Metanephros (tissue), 2 donors: ENCODE results near the gene TMEM35B. TPM values are rescaled to one million over a fixed set of nuclear protein-coding genes. Genes with fewer than 3 reads are reported as not detected.

Experiments
- small RNA-seq: library from RNA; depleted of rRNA; stranded (forward); fragments of <200 nt; gene quantifications from one replicate; pipeline ENCODE3, GENCODE V24; 2014; ENCODE audit warnings: low replicate concordance
- total RNA-seq: library from RNA; depleted of rRNA; stranded (reverse); fragments of >200 nt; gene quantifications from one replicate; pipeline ENCODE4 v1.2.3, GENCODE V29; 2014

TMEM35B gene
- total RNA-seq, result 29.0 TPM

DNA sequence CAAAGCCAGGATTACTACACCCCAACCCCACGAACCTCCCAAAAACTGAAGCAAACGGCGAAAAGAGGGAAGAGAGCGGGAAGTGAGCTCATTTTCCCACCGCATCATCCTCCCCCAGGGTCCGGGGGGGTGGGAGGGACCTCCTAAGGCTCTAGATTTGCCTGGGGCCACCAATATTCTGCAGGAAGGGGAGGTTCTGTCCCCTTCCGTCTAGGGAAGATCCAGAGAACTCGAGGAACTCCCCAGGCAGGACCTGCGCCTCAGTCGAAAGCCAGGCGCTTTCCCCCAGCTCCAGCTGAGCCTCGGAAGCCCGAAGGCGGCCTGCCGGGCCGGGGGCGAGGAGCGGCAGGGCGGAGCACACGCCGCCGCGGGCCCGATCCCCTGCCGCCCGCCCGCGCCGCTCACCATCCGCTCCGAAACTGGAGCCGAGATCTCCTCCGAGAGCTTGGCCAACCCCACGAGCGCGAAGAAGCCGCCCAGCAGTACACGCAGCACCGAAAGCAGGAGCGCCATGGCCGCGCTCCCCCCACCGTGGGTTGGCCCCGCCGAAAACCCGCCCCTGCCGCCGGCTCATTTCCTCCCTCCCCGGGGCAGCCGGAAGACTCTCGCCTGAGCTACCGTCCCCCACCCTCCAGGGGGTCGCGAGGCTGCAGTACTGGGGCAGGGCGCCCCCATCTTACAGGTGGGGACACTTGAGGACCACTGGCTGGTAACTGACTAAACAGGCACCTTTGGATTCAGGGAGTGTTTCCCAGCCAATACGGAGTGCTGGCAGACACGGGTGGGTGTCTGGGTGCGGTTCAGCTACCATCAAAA is at the start of gene TMEM35B:
Gene TMEM35B, minus strand, starts transcription at position 555 of the 816 bp plus-strand sequence. Its CDS starts 42 bp downstream, at position 513.

Small RNA genes within 50 kb of the gene (small RNA-seq; reads per million reads assigned to genes)
- not detected for gene TMEM35B

Other genes starting within 250 kb of the TMEM35B start
- gene GJB5, start 230.3 kb downstream of the TMEM35B start, total RNA-seq, result 0.18 TPM
- not detected for gene GJB4, start 225.6 kb downstream of the TMEM35B start, total RNA-seq
- gene GJB3, start 204.1 kb downstream of the TMEM35B start, total RNA-seq, result 0.35 TPM
- 18.5 TPM for gene GJA4, start 192.3 kb downstream of the TMEM35B start, total RNA-seq
- gene SMIM12, start 125.6 kb downstream of the TMEM35B start, total RNA-seq, result 14.9 TPM
- 1.5 TPM for gene DLGAP3, start 55.7 kb downstream of the TMEM35B start, total RNA-seq
- 19.4 TPM for gene ZMYM6, start 46.6 kb upstream of the TMEM35B start, total RNA-seq
- gene ZMYM1, start 94.0 kb upstream of the TMEM35B start, total RNA-seq, result 25.1 TPM
- gene SFPQ, start 207.8 kb upstream of the TMEM35B start, total RNA-seq, result 220 TPM